Kidney (tissue), 14 donors: Measurements from ENCODE around the gene DCAF16. TPM values are rescaled to one million over a fixed set of nuclear protein-coding genes. Genes with fewer than 3 reads are reported as not detected.

Source experiments
- DNase-seq, 5 donors: peaks; one replicate each; pipeline ENCODE4 v3.0.0-alpha.2; 2013 to 2020
- FAIRE-seq: peaks from 2 replicates; lab custom pipeline; 2012; peaks lifted over from hg19 to GRCh38; lab: Jason Lieb, UNC
- H3K27ac ChIP-seq, 2 donors: one replicate each; pipeline ENCODE4 v1.7.0; 2013; ENCODE audit warnings: low read depth in 2 of 2, low read length in 2 of 2, inconsistent platforms in 1 of 2
- H3K27me3 ChIP-seq: one replicate; pipeline ENCODE4 v1.7.1; 2013; ENCODE audit warnings: low read length, inconsistent platforms; ENCODE audit not compliant: control insufficient read depth, insufficient read depth
- H3K36me3 ChIP-seq, 3 donors: one replicate each; pipeline versions ENCODE4 v1.7.0 to v1.7.1; 2013; ENCODE audit warnings: low read length in 3 of 3, control low read depth in 1 of 3, inconsistent platforms in 1 of 3; ENCODE audit not compliant: insufficient read depth in 3 of 3, control insufficient read depth in 2 of 3
- H3K4me1 ChIP-seq, 3 donors: one replicate each; pipeline versions ENCODE4 v1.7.0 to v1.7.1; 2013; ENCODE audit warnings: low read length in 3 of 3, inconsistent platforms in 1 of 3, low read depth in 1 of 3; ENCODE audit not compliant: control insufficient read depth in 2 of 3, insufficient read depth in 2 of 3
- H3K4me3 ChIP-seq, 3 donors: one replicate each; pipeline versions ENCODE4 v1.7.0 to v1.8.1; 2013; ENCODE audit warnings: low read length in 3 of 3, control low read depth in 1 of 3, inconsistent platforms in 1 of 3
- H3K9ac ChIP-seq, 3 donors: one replicate each; pipeline versions ENCODE4 v1.7.0 to v1.7.1; 2013; ENCODE audit warnings: low read length in 3 of 3, control low read depth in 1 of 3, inconsistent platforms in 1 of 3
- H3K9me3 ChIP-seq, 3 donors: one replicate each; pipeline versions ENCODE4 v1.7.0 to v1.7.1; 2013; ENCODE audit warnings: low read length in 3 of 3, control low read depth in 1 of 3, inconsistent platforms in 1 of 3; ENCODE audit not compliant: control insufficient read depth in 2 of 3, insufficient read depth in 1 of 3
- CTCF ChIP-seq: IDR thresholded peaks from 3 replicates; pipeline ENCODE4 v1.5.1; 2012; ENCODE audit warnings: mild to moderate bottlenecking, moderate library complexity, borderline replicate concordance; ENCODE audit not compliant: insufficient read depth; ENCODE audit errors: extremely low read depth
- intact Hi-C: fragments of 100-400 bp; cut with DNase I; formaldehyde crosslinking; loops from one replicate; pipeline ENCODE4 v1.11.1; 2022
- polyA plus RNA-seq: library from polyadenylated mRNA; stranded (reverse); fragments of 350-450 nt; fragmentation: Illumina TruSeq; extraction: RNeasy Lipid Tissue Mini Kit (QIAGEN cat#74804); gene quantifications from one replicate; pipeline ENCODE4 v1.2.3, GENCODE V29; 2014; ENCODE audit warnings: low read depth, low replicate concordance; ENCODE audit not compliant: insufficient read depth
- total RNA-seq: library from RNA; stranded (reverse); fragmentation: NEBNext Ultra II Directional; extraction: Animal tissue kit (Norgen Biotek cat#: 25700); gene quantifications from one replicate; pipeline ENCODE4 v1.2.1, GENCODE V29; 2021
- donor health status: control.
- donor health status: control.
- donor health status: control.
- donor health status: control.
- donor health status: control.
- donor health status: DM: yes; HTN: yes; CAD: no.
- donor health status: Normal renal cell carcinoma (clear cell type).

The DCAF16 gene
- total and polyA plus RNA-seq, 2 donors from 2014 or later, result 7.4 to 40.7 TPM

GRCh38 chr4:17778431-17778830 is 32.1 kb downstream of the DCAF16 start:
- Histone ChIP-seq H3K4me3 (no peak overlapping the region), H3K27me3 (peaks cover 20% of the 10 kb centered on the region), H3K9ac (no peak overlapping the region), H3K36me3 (no peaks in the 10 kb centered on the region), H3K9me3 (no peaks in the 10 kb centered on the region), H3K4me1 (peaks cover 0 to 4% (median 0%) of the 10 kb centered on the region in 3 donors), H3K27ac (no peak overlapping the region)
- no peak for FAIRE-seq
- no peak for DNase-seq
- intact Hi-C loops, result no loop called here
- TF ChIP-seq CTCF, result no peak

- TF ChIP-seq CTCF, result no peak
- FAIRE-seq, result no peak
- intact Hi-C loops, result no loop called here
Observed at GRCh38 chr4:17773135-17773698, 37.3 kb downstream of the DCAF16 start.

GRCh38 chr4:17771284-17771908 is 39.2 kb downstream of the DCAF16 start:
- Histone ChIP-seq H3K4me3 (no peak overlapping the region), H3K27me3 (no peaks in the 10 kb centered on the region), H3K4me1 (no peaks in the 10 kb centered on the region), H3K36me3 (no peaks in the 10 kb centered on the region), H3K27ac (no peak overlapping the region), H3K9ac (no peak overlapping the region), H3K9me3 (no peaks in the 10 kb centered on the region)
- FAIRE-seq (no peak), DNase-seq (peak in 2 of 5 donors; percentile 25 to 28)
- no peak for TF ChIP-seq CTCF
- intact Hi-C loops, result no loop called here

More at GRCh38 chr4:17773135-17773698, 37.3 kb downstream of the DCAF16 start:
- no peaks in the 10 kb centered on the region for H3K36me3 ChIP-seq
- no peak overlapping the region for H3K27ac ChIP-seq
- no peaks in the 10 kb centered on the region for H3K4me1 ChIP-seq
- DNase-seq, result peak in 2 of 5 donors; percentile 21 to 43
- no peak overlapping the region for H3K4me3 ChIP-seq
- H3K9ac ChIP-seq, result no peak overlapping the region
- no peaks in the 10 kb centered on the region for H3K9me3 ChIP-seq
- no peaks in the 10 kb centered on the region for H3K27me3 ChIP-seq

- intact Hi-C loops, result no loop called here
- H3K27me3 ChIP-seq, result no peaks in the 10 kb centered on the region
- H3K27ac ChIP-seq, result no peak overlapping the region
- no peaks in the 10 kb centered on the region for H3K36me3 ChIP-seq
- no peaks in the 10 kb centered on the region for H3K9me3 ChIP-seq
- H3K4me1 ChIP-seq, result no peaks in the 10 kb centered on the region
- FAIRE-seq (no peak), DNase-seq (no peak)
- H3K4me3 ChIP-seq, result no peak overlapping the region
- no peak for TF ChIP-seq CTCF
- H3K9ac ChIP-seq, result no peak overlapping the region
Observed at GRCh38 chr4:17770845-17771244, 39.7 kb downstream of the DCAF16 start.
